Smooth muscle cell (in vitro differentiated cells): Measurements from ENCODE around the gene CD36. TPM values are rescaled to one million over a fixed set of nuclear protein-coding genes. Genes with fewer than 3 reads are reported as not detected.
A peak's percentile ranks its signal among the peaks of the same experiment; 100 is the strongest.
"Not testable (repeated sequence)": the region's sequence is repeated elsewhere in the genome, so short reads cannot be mapped to it uniquely, and the experiment has no call there.

Experiments
- DNase-seq: peaks from one replicate; lab custom pipeline; 2025; ENCODE audit not compliant: unreplicated experiment; lab: John Stamatoyannopoulos, UW
- H2AFZ ChIP-seq: fragments of 200-600 bp; sonication (generic); 2 replicates; pipeline ENCODE4 v1.6.0; 2016; ENCODE audit warnings: antibody characterized with exemption, low read depth, mild to moderate bottlenecking
- H3F3A ChIP-seq: fragments of 200-600 bp; sonication (generic); 2 replicates; pipeline ENCODE4 v1.6.0; 2017; ENCODE audit warnings: antibody characterized with exemption, low read depth
- H3K27ac ChIP-seq: fragments of 200-600 bp; sonication (generic); 2 replicates; pipeline ENCODE4 v1.5.1; 2016; ENCODE audit warnings: low read depth, mild to moderate bottlenecking
- H3K27me3 ChIP-seq: fragments of 200-600 bp; sonication (generic); 2 replicates; pipeline ENCODE4 v1.6.1; 2016; ENCODE audit warnings: low read depth, mild to moderate bottlenecking
- H3K36me3 ChIP-seq: fragments of 200-600 bp; sonication (generic); 2 replicates; pipeline ENCODE4 v1.5.1; 2016; ENCODE audit warnings: low read depth
- H3K4me1 ChIP-seq: fragments of 200-600 bp; sonication (generic); 2 replicates; pipeline ENCODE4 v1.5.1; 2016; ENCODE audit warnings: low read depth
- H3K4me2 ChIP-seq: fragments of 200-600 bp; sonication (generic); 2 replicates; pipeline ENCODE4 v1.6.0; 2016; ENCODE audit warnings: mild to moderate bottlenecking
- H3K4me3 ChIP-seq: fragments of 200-600 bp; sonication (generic); 2 replicates; pipeline ENCODE4 v1.5.1; 2016; ENCODE audit warnings: mild to moderate bottlenecking
- H3K79me2 ChIP-seq: fragments of 200-600 bp; sonication (generic); 2 replicates; pipeline ENCODE4 v1.6.0; 2016; ENCODE audit warnings: low read depth, mild to moderate bottlenecking
- H3K9ac ChIP-seq: fragments of 200-600 bp; sonication (generic); 2 replicates; pipeline ENCODE4 v1.6.0; 2016; ENCODE audit warnings: low read depth
- H3K9me3 ChIP-seq: fragments of 200-600 bp; sonication (generic); replicated peaks from 2 replicates; pipeline ENCODE4 v1.5.1; 2016; ENCODE audit warnings: low read depth
- H4K20me1 ChIP-seq: fragments of 200-600 bp; sonication (generic); 2 replicates; pipeline ENCODE4 v1.6.0; 2016; ENCODE audit warnings: low read depth
- WGBS: methylation state at CpG from one replicate; pipeline ENCODE4 v1.1.7; 2016; ENCODE audit warnings: low lambda C conversion rate; 5-methylcytosine and 5-hydroxymethylcytosine counted together
- polyA plus RNA-seq: library from polyadenylated mRNA; unstranded; fragments of >200 nt; fragmentation: Nextera tagmentation; extraction: Ambion mirVana; gene quantifications from 2 replicates; pipeline ENCODE4 v1.2.1, GENCODE V29; 2016
- total RNA-seq: library from RNA; depleted of rRNA; stranded (reverse); fragments of >200 nt; gene quantifications from 2 replicates; pipeline ENCODE4 v1.2.3, GENCODE V29; 2014
- TF ChIP-seq, protein P1 (sequence below): fragments of 200-600 bp; sonication (generic); IDR thresholded peaks from 2 replicates; pipeline ENCODE4 v1.5.1; 2017; ENCODE audit warnings: borderline replicate concordance, mild to moderate bottlenecking, antibody characterized with exemption; ENCODE audit not compliant: insufficient read depth, poor library complexity, severe bottlenecking

Gene CD36
- total and polyA plus RNA-seq, 2 experiments from 2014 or later = 0.64 to 2.8 TPM

DNA sequence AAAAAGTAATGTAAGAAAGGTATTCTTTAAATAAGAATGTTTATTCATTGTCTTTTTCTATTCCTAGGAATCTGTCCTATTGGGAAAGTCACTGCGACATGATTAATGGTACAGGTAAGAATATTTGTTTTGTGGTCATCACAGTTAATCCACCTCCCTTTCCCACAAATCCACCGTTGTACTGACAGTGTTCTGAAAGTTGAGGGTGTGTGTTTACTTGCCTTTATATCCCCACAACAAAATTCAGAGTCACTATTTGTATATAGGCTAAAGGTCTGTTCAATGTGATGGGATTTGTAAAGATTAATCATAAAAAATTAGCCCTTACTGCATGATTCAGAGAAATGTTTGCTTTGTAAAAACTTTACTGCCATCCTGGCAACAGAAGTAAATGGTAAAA, 27.9 kb downstream of the CD36 start:
- H2AFZ ChIP-seq = no peak overlapping the region
- no peaks in the 10 kb centered on the region for H3K27me3 ChIP-seq
- no peak for DNase-seq
- no peaks in the 10 kb centered on the region for H3K9me3 ChIP-seq
- no peaks in the 10 kb centered on the region for H3K36me3 ChIP-seq
- H4K20me1 ChIP-seq = no peaks in the 10 kb centered on the region
- H3K79me2 ChIP-seq = no peaks in the 10 kb centered on the region
- H3K9ac ChIP-seq = no peak overlapping the region
- no peaks in the 10 kb centered on the region for H3F3A ChIP-seq
- no peak overlapping the region for H3K4me3 ChIP-seq
- H3K4me1 ChIP-seq = no peaks in the 10 kb centered on the region
- TF ChIP-seq, protein P1, sequence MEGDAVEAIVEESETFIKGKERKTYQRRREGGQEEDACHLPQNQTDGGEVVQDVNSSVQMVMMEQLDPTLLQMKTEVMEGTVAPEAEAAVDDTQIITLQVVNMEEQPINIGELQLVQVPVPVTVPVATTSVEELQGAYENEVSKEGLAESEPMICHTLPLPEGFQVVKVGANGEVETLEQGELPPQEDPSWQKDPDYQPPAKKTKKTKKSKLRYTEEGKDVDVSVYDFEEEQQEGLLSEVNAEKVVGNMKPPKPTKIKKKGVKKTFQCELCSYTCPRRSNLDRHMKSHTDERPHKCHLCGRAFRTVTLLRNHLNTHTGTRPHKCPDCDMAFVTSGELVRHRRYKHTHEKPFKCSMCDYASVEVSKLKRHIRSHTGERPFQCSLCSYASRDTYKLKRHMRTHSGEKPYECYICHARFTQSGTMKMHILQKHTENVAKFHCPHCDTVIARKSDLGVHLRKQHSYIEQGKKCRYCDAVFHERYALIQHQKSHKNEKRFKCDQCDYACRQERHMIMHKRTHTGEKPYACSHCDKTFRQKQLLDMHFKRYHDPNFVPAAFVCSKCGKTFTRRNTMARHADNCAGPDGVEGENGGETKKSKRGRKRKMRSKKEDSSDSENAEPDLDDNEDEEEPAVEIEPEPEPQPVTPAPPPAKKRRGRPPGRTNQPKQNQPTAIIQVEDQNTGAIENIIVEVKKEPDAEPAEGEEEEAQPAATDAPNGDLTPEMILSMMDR = no peak
- no peak overlapping the region for H3K27ac ChIP-seq
- no peak overlapping the region for H3K4me2 ChIP-seq
- WGBS = 89% methylated on average over 2 of the region's 2 CpGs

DNA sequence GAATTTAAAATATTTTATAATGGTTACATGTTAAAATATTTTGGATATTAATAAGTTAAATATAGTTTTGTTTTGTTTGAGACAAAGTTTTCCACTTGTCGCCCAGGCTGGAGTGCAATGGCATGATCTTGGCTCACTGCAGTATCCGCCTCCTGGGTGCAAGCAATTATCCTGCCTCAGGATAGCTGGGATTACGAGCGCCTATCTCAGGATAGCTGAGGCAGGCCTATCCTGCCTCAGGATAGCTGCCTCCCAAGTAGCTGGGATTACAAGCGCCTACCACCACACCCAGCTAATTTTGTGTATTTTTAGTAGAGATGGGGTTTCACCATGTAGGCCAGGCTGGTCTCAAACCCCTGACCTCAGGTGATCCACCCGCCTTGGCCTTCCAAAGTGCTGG, 30.9 kb downstream of the CD36 start:
- not testable (repeated sequence) for H3K27me3 ChIP-seq, DNase-seq, H3K27ac ChIP-seq, H4K20me1 ChIP-seq, H3K4me1 ChIP-seq, H3F3A ChIP-seq, H3K4me2 ChIP-seq, H3K36me3 ChIP-seq, H3K9me3 ChIP-seq, H3K9ac ChIP-seq, H3K4me3 ChIP-seq, H3K79me2 ChIP-seq
- 85% methylated on average over 6 of the region's 6 CpGs for WGBS
- peak overlapping the region; percentile 7 for H2AFZ ChIP-seq

DNA sequence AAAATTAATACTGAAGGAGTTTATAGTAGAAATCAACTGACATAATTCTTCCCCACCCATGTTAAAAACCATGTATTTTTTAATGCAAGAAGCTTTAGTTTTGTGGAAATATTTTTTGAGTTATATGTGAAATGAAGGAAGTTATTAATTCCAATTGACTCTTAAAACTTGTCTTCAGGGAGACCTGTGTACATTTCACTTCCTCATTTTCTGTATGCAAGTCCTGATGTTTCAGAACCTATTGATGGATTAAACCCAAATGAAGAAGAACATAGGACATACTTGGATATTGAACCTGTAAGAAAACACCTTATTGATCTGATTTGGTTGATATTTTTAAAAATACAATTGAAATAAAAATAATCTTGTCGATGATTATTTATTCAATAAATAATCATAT, 33.3 kb downstream of the CD36 start:
- DNase-seq = no peak
- no peak overlapping the region for H3K9ac ChIP-seq
- H3K4me1 ChIP-seq = no peaks in the 10 kb centered on the region
- H3K27ac ChIP-seq = no peak overlapping the region
- 97% methylated on average over 1 of the region's 1 CpG for WGBS
- no peaks in the 10 kb centered on the region for H3K27me3 ChIP-seq
- no peak overlapping the region for H3K4me3 ChIP-seq
- no peak overlapping the region for H3K4me2 ChIP-seq
- no peaks in the 10 kb centered on the region for H3K36me3 ChIP-seq
- H4K20me1 ChIP-seq = no peaks in the 10 kb centered on the region
- H3K9me3 ChIP-seq = no peaks in the 10 kb centered on the region
- TF ChIP-seq, protein P1 = no peak
- H3K79me2 ChIP-seq = no peaks in the 10 kb centered on the region
- H2AFZ ChIP-seq = no peak overlapping the region
- no peaks in the 10 kb centered on the region for H3F3A ChIP-seq

DNA sequence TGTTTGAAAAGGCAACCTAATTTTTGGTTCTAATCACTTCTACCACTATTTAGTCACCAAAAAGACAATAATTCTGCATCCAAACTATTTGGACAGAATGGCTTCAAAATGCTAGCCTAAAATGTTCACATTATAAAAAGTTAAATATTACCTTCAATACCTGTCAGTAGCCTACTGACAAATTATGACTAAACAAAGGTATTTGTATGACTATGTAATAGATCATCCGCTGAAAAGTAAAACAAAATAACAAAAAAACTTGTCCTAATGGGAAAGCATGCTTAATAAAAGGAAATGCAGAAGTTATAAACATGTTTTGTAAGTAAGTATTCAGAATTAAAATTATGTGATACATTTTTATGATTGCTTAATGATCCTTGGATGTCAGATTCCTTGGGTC, 36.6 kb downstream of the CD36 start:
- Histone ChIP-seq H3K9ac (no peak overlapping the region), H3K79me2 (no peaks in the 10 kb centered on the region), H3K4me3 (no peak overlapping the region), H3K27me3 (no peaks in the 10 kb centered on the region), H3K36me3 (no peaks in the 10 kb centered on the region), H4K20me1 (no peaks in the 10 kb centered on the region), H3K4me1 (no peaks in the 10 kb centered on the region), H2AFZ (no peak overlapping the region), H3F3A (no peaks in the 10 kb centered on the region), H3K4me2 (no peak overlapping the region), H3K9me3 (no peaks in the 10 kb centered on the region), H3K27ac (no peak overlapping the region)
- no peak for DNase-seq
- TF ChIP-seq, protein P1 = no peak
- 98% methylated on average over 1 of the region's 1 CpG for WGBS
